GM19324 (cell line): ENCODE measurements around the gene TLX2.
A peak's percentile ranks its signal among the peaks of the same experiment; 100 is the strongest.
"Not testable (repeated sequence)": the region's sequence is repeated elsewhere in the genome, so short reads cannot be mapped to it uniquely, and the experiment has no call there.

Source experiments
- ATAC-seq: cut with Tn5 transposase; IDR thresholded peaks from one replicate; pipeline ENCODE4 v1.9.1; 2021; ENCODE audit warnings: mild to moderate bottlenecking, moderate library complexity; ENCODE audit not compliant: unreplicated experiment, low FRiP score

TLX2 gene

DNA sequence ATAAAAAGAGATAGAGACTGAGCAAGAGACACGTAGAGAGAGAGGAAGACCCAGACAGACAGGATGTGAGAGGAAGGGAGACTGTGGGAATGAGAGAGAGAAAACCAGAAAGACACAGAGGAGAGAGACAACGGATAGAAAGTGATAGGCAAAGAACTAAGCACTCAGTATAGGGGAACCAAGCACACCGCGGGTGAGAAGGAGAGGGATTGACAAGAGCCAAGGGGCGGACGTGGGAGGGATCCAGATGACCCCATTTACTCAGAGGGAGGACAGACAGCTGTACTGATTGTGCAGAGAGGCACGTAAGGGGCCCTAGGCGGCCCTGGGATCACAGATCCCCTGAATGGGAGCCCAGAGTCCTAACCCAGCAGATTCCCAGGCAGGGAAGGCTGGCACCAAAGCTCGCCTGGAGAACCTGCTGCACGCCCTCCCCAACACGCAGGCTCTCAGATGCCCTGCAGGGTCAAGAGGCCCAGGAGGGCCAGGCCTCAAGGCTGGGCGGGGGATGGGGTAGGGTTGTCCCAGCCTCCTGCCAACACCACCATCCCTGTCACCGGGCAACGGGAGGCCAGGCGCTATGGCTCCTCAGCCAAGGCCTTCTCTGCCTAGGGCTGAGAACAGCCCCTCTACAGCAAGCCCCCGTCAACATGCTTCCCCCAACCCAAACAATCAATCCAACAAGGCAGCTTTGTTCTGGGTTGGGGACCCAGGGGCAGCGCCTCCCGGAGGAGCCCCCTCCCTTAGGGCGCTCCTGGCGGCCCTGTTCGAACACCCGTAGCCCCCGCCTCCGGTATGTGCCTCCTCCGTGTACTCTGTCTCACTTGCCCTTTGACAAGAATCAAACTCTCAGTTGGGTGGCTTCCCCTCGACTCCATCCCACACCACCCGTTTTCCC lies 38.9 kb downstream of the TLX2 start:
- no peak for ATAC-seq

- peak; percentile 66 for ATAC-seq
These were observed 39.9 kb downstream of the TLX2 start, which contains the start of the genes DOK1 and LOXL3 for GRCh38 chr2:74553892-74554819. Gene DOK1, plus strand, starts transcription at chr2:74554720. Its CDS starts 35 bp downstream, at chr2:74554755. Gene LOXL3, minus strand, starts transcription at chr2:74553942. Its CDS starts 1,308 bp downstream, at chr2:74552634.

DNA sequence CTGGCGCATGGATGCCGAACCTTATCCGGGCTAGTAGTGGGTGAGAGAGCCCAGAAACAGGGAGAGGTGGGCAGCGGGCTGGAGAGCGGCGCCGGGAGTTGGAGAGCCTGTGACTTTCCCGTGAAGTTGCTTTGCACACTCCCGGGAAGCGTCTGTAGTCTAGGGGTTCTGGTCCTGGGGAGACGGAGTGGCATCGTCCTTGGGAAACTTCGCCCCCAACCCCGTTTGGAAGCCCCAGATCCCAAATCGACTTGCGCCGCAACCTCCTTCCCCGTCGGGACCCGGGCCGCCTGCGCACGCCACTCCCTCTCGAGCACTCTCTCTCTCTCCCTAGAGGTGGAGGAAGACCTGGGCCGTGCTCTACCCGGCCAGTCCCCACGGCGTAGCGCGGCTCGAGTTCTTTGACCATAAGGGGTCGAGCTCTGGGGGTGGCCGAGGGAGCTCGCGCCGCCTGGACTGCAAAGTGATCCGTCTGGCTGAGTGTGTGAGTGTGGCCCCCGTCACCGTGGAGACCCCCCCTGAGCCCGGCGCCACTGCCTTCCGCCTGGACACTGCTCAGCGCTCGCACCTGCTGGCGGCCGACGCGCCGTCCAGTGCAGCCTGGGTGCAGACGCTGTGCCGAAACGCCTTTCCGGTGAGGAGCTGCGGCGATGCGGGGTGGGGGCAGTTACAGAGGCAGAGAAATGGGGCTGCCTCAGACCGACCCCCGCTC lies 40.7 kb downstream of the TLX2 start:
- peak; percentile 66 for ATAC-seq

GRCh38 chr2:74555610-74556103 lies 41.4 kb downstream of the TLX2 start:
- no peak for ATAC-seq

GRCh38 chr2:74556159-74556558 lies 41.9 kb downstream of the TLX2 start:
- ATAC-seq: no peak

DNA sequence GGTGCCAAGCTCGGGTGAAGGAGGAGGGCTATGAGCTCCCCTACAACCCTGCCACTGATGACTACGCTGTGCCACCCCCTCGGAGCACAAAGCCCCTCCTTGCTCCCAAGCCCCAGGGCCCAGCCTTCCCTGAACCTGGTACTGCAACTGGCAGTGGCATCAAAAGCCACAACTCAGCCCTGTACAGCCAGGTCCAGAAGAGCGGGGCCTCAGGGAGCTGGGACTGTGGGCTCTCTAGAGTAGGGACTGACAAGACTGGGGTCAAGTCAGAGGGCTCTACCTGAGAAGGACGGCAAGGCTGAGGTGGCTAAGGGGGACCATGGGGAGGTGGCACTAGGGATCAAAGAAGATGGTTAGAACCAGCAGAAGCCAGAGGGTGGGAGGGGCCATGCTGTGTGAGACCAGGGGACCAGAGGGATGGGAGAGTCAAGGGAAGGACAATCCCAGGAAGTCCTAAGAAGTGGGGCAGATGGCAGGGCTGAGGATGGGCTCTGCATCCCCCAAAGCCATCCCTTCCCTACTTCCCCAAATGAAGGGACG lies 42.7 kb downstream of the TLX2 start:
- ATAC-seq: no peak

DNA sequence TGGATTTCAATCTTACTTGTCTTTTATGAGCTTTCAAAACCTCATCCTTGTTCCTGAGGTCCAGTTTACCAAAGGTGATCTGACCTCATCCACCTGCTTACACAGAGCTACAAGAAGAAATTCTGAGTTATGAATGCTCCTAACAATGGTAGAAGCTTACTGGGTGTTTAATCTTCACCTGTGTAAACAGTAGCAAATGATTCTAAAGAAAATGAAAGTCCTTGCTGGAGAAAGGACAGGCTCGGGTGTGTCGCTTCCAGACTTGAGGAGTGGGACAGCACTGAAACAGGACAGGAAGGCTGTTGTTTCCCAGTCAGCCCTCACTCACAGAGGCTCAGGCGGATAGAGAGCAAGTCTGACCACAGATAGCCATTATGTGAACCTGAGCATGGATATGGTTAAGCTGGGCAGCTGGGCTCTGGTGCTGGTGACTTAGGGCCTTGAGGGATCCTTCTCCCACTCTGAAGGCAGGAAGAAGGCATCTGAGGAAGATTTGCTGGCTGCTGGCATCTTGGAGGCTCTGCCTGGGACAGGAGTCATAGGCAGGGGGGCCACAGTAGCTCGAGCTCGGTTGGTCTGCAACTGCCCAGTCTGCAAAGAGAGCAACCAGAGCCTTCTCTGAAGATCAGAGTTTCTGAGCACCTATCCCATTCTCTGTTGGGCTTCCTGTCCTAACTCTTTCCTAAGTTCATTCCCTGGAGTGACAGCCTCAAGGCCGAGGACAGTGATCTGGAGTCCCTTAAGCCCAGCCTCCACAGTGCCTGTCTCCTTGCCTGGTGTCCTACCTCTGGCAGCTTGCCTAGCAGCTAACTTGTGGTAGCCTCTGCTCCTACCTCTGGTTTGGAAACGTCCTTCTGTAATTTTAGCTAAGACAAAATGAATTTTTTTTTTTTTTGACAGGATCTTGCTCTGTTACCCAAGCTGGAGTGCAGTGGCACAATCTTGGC lies 44.3 kb downstream of the TLX2 start:
- no peak for ATAC-seq

DNA sequence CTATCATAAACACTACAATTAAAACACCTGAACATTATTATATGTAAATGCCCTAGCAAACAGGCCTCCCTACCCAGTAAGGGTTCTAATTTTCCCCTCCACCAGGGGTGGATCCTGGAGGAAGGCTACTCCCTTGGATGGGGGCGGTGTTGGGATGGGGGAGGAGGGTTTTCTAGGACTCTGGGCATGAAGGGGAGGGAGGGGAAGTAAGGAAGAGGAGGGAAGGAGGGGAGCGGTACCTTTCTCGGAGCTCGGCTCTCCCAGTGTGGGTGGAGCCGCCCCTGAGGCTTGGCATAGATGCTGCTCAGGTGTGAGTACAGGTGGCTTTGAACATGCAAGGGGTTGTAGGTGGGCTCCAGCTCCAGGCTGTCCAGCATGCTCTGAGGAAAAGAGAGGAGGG lies 45.7 kb downstream of the TLX2 start:
- no peak for ATAC-seq

DNA sequence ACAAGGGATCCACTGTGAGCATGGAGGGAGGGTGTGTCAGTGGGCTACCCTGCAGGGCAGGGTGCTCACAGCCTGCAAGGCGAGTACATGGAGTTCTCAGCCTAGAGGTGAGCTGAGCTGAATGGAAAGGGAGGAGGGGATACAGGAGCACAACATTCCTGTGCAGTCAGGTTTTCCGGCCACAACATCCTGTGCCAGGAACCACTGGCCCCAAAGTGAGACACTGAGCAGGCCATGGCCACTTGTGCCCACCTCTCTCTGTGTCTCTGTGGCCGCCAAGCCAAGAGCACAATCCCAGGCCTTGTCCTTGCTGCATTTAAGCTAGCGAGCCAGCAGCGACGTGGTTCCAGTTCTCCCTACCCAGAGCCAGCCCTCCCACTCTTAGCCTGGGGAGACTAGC lies 46.3 kb downstream of the TLX2 start:
- ATAC-seq: no peak

DNA sequence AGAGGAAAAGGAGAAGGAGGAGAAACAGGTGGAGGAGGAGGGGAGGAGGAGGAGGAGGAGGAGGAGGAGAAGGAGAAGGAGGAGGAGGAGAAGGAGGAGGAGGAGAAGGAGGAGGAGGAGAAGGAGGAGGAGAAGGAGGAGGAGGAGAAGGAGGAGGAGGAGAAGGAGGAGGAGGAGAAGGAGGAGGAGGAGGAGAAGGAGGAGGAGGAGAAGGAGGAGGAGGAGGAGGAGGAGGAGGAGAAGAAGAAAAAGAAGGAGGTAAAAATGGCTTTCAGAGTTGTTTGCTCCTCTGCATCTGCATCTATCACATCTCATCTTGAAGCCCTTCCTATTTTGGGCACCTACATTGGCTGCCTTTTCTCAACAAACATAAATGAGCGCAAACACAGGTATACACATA lies 46.8 kb downstream of the TLX2 start:
- ATAC-seq: not testable (repeated sequence)

- no peak for ATAC-seq
These were observed 48.0 kb downstream of the TLX2 start for GRCh38 chr2:74562126-74562775.

GRCh38 chr2:74564222-74564621 lies 50.0 kb downstream of the TLX2 start:
- no peak for ATAC-seq

DNA sequence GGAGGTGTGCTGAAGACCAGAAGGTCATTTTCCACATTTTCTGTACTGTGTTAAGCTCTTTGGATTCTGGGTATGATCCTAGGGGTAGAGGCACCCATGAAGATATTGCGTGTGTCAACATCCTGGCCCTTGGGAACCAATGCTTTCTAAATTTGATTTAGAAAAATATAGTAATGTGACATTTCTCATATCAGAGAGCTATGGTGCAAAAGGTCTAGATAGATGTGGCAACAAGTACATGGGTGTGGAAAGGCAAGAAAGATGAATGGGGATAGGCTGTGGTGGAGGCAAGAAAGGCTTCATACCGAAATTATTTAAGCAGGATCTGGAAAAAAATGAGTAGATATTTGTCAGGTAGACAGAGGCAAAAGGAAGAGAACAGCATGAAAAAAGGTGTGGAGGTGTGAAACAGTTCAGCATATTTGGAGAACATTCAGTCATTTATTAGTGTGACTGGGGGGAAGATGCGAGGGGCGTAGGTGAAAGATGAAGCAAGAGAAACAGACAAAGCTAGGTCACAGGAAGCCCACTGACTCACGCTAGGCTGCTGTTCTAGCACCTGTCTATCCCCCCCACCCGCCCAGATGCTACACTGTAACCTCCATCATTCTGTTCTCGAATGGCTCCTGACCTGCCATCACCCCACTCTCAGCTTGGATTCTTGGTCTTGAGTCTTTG lies 52.0 kb downstream of the TLX2 start:
- no peak for ATAC-seq

DNA sequence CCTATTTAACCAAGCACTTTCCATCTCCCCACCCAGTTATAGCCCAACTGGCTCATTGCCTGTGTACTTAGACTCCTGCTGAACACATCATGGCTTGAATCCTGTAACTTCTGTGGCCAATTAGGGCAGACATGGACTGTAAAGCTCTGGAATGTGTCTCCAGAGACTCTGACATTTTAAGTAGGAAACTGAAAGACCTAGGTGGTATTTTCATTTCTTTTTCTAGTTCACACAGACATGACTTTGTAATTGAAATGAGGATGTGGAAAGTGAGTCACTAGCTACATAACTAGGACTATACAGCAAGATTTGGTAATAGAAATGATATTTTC lies 52.5 kb downstream of the TLX2 start:
- ATAC-seq: no peak
